ENCODE measurements around the gene CRYBB3. TPM values are rescaled to one million over a fixed set of nuclear protein-coding genes. Genes with fewer than 3 reads are reported as not detected.

Gene CRYBB3
- total RNA-seq, 2 donors from 2014 or later: 0.97 TPM; not detected in 1

DNA sequence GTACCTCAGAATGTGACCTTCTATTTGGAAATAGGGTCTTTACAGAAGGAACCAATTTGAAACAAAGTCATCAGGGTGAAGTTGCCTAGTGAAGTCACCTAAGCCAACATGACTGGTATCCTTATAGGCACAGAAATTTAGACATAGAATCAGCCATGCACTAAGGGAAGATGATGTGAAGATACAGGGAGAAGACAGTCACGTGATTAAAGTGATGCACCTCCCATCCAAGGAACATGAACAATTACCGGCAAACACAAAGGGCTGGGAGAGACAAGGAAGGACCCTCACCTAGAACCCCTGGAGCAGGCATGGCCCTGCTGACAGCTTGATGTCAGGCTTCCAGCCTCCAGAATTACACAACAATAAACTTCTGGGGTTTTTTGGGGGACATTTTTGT lies 16.6 kb downstream of the CRYBB3 start:
- TF ChIP-seq, protein P1, sequence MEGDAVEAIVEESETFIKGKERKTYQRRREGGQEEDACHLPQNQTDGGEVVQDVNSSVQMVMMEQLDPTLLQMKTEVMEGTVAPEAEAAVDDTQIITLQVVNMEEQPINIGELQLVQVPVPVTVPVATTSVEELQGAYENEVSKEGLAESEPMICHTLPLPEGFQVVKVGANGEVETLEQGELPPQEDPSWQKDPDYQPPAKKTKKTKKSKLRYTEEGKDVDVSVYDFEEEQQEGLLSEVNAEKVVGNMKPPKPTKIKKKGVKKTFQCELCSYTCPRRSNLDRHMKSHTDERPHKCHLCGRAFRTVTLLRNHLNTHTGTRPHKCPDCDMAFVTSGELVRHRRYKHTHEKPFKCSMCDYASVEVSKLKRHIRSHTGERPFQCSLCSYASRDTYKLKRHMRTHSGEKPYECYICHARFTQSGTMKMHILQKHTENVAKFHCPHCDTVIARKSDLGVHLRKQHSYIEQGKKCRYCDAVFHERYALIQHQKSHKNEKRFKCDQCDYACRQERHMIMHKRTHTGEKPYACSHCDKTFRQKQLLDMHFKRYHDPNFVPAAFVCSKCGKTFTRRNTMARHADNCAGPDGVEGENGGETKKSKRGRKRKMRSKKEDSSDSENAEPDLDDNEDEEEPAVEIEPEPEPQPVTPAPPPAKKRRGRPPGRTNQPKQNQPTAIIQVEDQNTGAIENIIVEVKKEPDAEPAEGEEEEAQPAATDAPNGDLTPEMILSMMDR (conservative IDR thresholded peaks at IDR 0.05): no peak
- H3K4me3 ChIP-seq (ENCODE audit: low read length): no peak overlapping the region
- no peak for DNase-seq
- Mint-ChIP-seq H3K9me3 (peaks cover 26% of the 10 kb centered on the region), H3K4me3 (no peak overlapping the region), H3K27me3 (ENCODE audit: insufficient read depth) (peaks cover 17% of the 10 kb centered on the region), H3K36me3 (ENCODE audit: low read depth) (peaks cover 5% of the 10 kb centered on the region), H3K27ac (no peak overlapping the region), H3K4me1 (no peaks in the 10 kb centered on the region)
- H3K27me3 ChIP-seq (ENCODE audit: control insufficient read depth, insufficient read depth, low read length, poor library complexity, severe bottlenecking): peaks cover 17% of the 10 kb centered on the region
- H3K27ac ChIP-seq (ENCODE audit: low read depth, low read length): no peak overlapping the region
- no peaks in the 10 kb centered on the region for H3K36me3 ChIP-seq (ENCODE audit: control insufficient read depth, insufficient read depth, low read length)
- no peak overlapping the region for H3K9ac ChIP-seq (ENCODE audit: extremely low read depth, low read length, poor library complexity, severe bottlenecking)
- H3K9me3 ChIP-seq (ENCODE audit: control insufficient read depth, low read length): peaks cover 24% of the 10 kb centered on the region
- no peaks in the 10 kb centered on the region for H3K4me1 ChIP-seq (ENCODE audit: control insufficient read depth, insufficient read depth, low read length)
- 88% methylated on average over 2 of the region's 2 CpGs; no CpG with 5 or more reads in 1 of the 2 experiments for WGBS, 2 experiments (ENCODE audit: insufficient coverage in 1 of 2, insufficient read length in 1 of 2)

DNA sequence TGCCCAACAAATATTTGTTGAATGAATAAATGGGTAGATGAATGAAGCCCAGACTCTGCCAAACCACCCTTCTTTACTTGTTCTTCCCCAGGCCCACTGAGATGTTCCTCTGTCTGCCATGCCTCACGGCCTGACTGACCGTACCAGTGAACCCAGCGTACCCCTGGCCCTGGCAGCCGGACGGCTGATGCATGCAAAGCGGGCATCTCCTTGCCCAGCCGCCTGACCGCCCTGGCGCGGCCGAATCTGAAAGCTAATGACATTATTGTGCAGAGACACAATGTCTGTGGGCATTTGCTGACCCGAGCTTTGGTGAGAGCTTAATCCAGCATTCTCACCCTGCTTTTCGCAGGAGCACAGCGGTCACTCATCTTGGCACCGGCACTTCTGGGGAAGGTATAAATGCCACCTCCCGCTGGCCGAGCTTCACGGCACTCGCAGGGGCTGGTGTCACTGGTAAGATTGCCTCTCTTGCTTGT lies 19.6 kb downstream of the CRYBB3 start, which contains the start of gene CRYBB2:
Gene CRYBB2, plus strand, starts transcription at position 429 of the 479 bp plus-strand sequence. CDS start 1,791 bp downstream, outside the sequence.
- H3K9me3 Mint-ChIP-seq: peaks cover 11% of the 10 kb centered on the region
- no peaks in the 10 kb centered on the region for H3K36me3 Mint-ChIP-seq (ENCODE audit: low read depth)
- peaks cover 27% of the 10 kb centered on the region for H3K27me3 ChIP-seq (ENCODE audit: control insufficient read depth, insufficient read depth, low read length, poor library complexity, severe bottlenecking)
- H3K27me3 Mint-ChIP-seq (ENCODE audit: insufficient read depth): peaks cover 16% of the 10 kb centered on the region
- H3K9me3 ChIP-seq (ENCODE audit: control insufficient read depth, low read length): peaks cover 13% of the 10 kb centered on the region
- H3K4me3 ChIP-seq (ENCODE audit: low read length): no peak within 1 kb of the TSS
- H3K36me3 ChIP-seq (ENCODE audit: control insufficient read depth, insufficient read depth, low read length): no peaks in the 10 kb centered on the region
- WGBS, 2 experiments (ENCODE audit: insufficient coverage in 1 of 2, insufficient read length in 1 of 2): 91 to 95% methylated on average over 15 to 19 of the region's 19 CpGs
- no peak within 1 kb of the TSS for H3K9ac ChIP-seq (ENCODE audit: extremely low read depth, low read length, poor library complexity, severe bottlenecking)
- H3K27ac ChIP-seq (ENCODE audit: low read depth, low read length): no peak within 1 kb of the TSS
- DNase-seq: no peak
- no peaks in the 10 kb centered on the region for H3K4me1 Mint-ChIP-seq
- no peaks in the 10 kb centered on the region for H3K4me1 ChIP-seq (ENCODE audit: control insufficient read depth, insufficient read depth, low read length)
- TF ChIP-seq, protein P1 (conservative IDR thresholded peaks at IDR 0.05): no peak
- H3K27ac Mint-ChIP-seq: no peak within 1 kb of the TSS
- H3K4me3 Mint-ChIP-seq: no peak within 1 kb of the TSS

DNA sequence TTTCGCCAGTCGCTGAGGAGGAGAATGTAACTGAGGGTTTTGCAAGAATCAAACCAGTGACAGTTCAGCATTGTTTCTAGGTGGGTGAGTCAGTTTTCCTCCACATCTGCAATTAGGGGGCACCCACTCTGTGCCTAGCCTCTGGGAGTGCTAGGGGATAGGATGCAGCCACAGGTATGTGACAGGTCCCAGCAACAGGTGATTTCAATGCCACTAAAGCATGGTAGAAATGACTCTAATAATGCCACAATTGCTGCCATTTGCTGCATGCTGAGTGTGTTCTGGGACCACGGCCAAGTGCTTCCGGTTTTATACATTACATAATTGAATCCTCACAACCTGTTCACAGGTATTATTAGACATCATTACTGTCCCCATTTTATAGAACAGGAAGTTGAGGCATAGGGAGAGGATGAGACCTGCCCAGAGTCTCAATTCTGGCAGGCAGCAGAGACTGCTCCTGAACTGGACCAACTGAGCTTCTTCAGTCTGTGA lies 20.3 kb downstream of the CRYBB3 start:
- Mint-ChIP-seq H3K9me3 (peaks cover 6% of the 10 kb centered on the region), H3K27me3 (ENCODE audit: insufficient read depth) (peaks cover 16% of the 10 kb centered on the region), H3K36me3 (ENCODE audit: low read depth) (no peaks in the 10 kb centered on the region), H3K27ac (no peak overlapping the region), H3K4me1 (no peaks in the 10 kb centered on the region), H3K4me3 (no peak overlapping the region)
- Histone ChIP-seq H3K9ac (ENCODE audit: extremely low read depth, low read length, poor library complexity, severe bottlenecking) (no peak overlapping the region), H3K9me3 (ENCODE audit: control insufficient read depth, low read length) (peaks cover 6% of the 10 kb centered on the region), H3K27me3 (ENCODE audit: control insufficient read depth, insufficient read depth, low read length, poor library complexity, severe bottlenecking) (peaks cover 27% of the 10 kb centered on the region), H3K4me1 (ENCODE audit: control insufficient read depth, insufficient read depth, low read length) (no peaks in the 10 kb centered on the region), H3K4me3 (ENCODE audit: low read length) (no peak overlapping the region), H3K36me3 (ENCODE audit: control insufficient read depth, insufficient read depth, low read length) (no peaks in the 10 kb centered on the region), H3K27ac (ENCODE audit: low read depth, low read length) (no peak overlapping the region)
- no peak for DNase-seq
- TF ChIP-seq, protein P1 (conservative IDR thresholded peaks at IDR 0.05): no peak
- WGBS, 2 experiments (ENCODE audit: insufficient coverage in 1 of 2, insufficient read length in 1 of 2): 80 to 82% methylated on average over 1 to 4 of the region's 4 CpGs

Data from endodermal cell (in vitro differentiated cells).